H1 (cell line): ENCODE measurements around the gene EMX1.

Source experiments
- CBX5 ChIP-seq: fragments of 300-800, 300-1000 bp; sonication (generic); IDR thresholded peaks from 2 replicates; pipeline ENCODE4 v1.7.1; 2016; ENCODE audit warnings: antibody characterized with exemption, low read length, low read depth
- CHD1 ChIP-seq: IDR thresholded peaks from 2 replicates; pipeline ENCODE4 v1.6.1; 2012; ENCODE audit warnings: low read depth, low read length, improper control_type of control experiment
- CHD2 ChIP-seq: IDR thresholded peaks from 2 replicates; pipeline ENCODE4 v1.6.1; 2012; ENCODE audit warnings: low read length, improper control_type of control experiment
- EZH2 ChIP-seq: fragments of 200-600 bp; sonication (generic); IDR thresholded peaks from 2 replicates; pipeline ENCODE4 v1.7.1; 2012; ENCODE audit warnings: low read depth, mild to moderate bottlenecking, moderate library complexity, low read length, inconsistent platforms; ENCODE audit not compliant: severe bottlenecking
- POLR2A ChIP-seq, 2 experiments: IDR thresholded peaks; 1 replicate in 1 of 2; 2 replicates in 1 of 2; pipeline ENCODE4 v1.6.1; 2011; ENCODE audit warnings: low read depth in 2 of 2, low read length in 2 of 2, mild to moderate bottlenecking in 2 of 2; ENCODE audit errors: control extremely low read depth in 1 of 2
- SRF ChIP-seq: IDR thresholded peaks from 2 replicates; pipeline ENCODE4 v1.6.1; 2011; ENCODE audit warnings: mild to moderate bottlenecking, low read depth, low read length, moderate library complexity
- TBP ChIP-seq: IDR thresholded peaks from 2 replicates; pipeline ENCODE4 v1.6.1; 2011; ENCODE audit warnings: low read depth, low read length, improper control_type of control experiment
- TF ChIP-seq, protein P1 (sequence below), 3 experiments: IDR thresholded peaks; 1 replicate in 2 of 3; 2 replicates in 1 of 3; pipeline versions ENCODE4 v1.5.1 to v1.6.1; 2011; ENCODE audit warnings: low read length in 3 of 3, mild to moderate bottlenecking in 3 of 3, inconsistent platforms in 2 of 3, low read depth in 1 of 3, moderate library complexity in 1 of 3; ENCODE audit not compliant: insufficient read depth in 1 of 3; ENCODE audit errors: control extremely low read depth in 1 of 3

DNA sequence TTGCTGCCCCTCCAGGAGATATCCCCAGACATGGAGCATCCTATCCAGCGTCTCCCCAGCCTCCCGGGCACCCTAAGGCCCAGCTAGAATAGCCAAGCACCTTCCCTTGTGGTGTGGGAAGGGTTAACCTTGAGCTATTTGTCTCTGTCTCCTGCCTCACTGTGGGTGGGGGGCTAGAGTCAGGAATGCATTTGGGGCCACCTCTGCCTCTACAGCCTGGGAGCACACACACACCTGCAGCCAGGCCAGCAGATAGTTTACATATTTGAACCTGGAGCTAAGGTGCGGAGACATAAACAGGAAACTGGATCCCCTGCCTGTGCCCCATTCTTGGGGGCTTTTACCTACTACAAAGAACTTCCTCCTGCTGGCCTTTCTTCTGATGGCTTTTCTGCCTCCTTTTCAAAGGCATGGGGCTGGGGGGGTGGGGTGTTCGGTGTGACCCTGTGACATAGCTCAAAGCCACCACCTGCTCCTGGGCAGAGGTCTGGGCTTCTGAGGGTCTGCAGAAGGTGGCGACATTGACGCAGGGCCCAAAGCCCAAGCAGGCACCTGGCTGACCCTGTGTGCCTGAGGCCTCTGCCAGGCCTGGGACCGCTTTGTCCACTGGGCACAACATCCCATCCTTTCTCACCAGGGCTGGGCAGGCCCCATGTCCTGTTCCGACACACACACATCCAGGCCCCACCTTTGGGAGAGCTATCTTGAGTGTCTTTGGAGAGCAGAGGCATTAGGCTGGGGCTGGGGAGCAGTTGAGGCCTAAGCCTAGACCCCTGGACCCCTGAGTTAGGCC, 34.2 kb downstream of the EMX1 start:
- TF ChIP-seq POLR2A (IDR thresholded peaks at IDR 0.05; ENCODE audit: control extremely low read depth in 1 of 2, low read depth in 2 of 2, low read length in 2 of 2) (peak in 1 of 2 experiments; percentile 55; a peak in 2 of 3 replicates), CHD1 (no peak), CHD2 (no peak), SRF (no peak), EZH2 (no peak), TBP (no peak), CBX5 (no peak)
- TF ChIP-seq, protein P1, sequence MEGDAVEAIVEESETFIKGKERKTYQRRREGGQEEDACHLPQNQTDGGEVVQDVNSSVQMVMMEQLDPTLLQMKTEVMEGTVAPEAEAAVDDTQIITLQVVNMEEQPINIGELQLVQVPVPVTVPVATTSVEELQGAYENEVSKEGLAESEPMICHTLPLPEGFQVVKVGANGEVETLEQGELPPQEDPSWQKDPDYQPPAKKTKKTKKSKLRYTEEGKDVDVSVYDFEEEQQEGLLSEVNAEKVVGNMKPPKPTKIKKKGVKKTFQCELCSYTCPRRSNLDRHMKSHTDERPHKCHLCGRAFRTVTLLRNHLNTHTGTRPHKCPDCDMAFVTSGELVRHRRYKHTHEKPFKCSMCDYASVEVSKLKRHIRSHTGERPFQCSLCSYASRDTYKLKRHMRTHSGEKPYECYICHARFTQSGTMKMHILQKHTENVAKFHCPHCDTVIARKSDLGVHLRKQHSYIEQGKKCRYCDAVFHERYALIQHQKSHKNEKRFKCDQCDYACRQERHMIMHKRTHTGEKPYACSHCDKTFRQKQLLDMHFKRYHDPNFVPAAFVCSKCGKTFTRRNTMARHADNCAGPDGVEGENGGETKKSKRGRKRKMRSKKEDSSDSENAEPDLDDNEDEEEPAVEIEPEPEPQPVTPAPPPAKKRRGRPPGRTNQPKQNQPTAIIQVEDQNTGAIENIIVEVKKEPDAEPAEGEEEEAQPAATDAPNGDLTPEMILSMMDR (IDR thresholded peaks at IDR 0.05; ENCODE audit: control extremely low read depth in 1 of 3, insufficient read depth in 1 of 3, low read depth in 1 of 3, low read length in 3 of 3) = no peak
